Vagina (tissue), 2 donors: Measurements from ENCODE around the gene PTCH2. TPM values are rescaled to one million over a fixed set of nuclear protein-coding genes. Genes with fewer than 3 reads are reported as not detected.

Experiments
- DNase-seq, 2 donors: peaks; one replicate each; pipeline ENCODE4 v3.0.0-alpha.2; 2017; ENCODE audit errors: extremely low spot score in 2 of 2
- H3K27ac ChIP-seq: fragments of 200-600 bp; sonication (generic); one replicate; pipeline ENCODE4 v1.5.1; 2019
- H3K27me3 ChIP-seq: fragments of 200-600 bp; sonication (generic); one replicate; pipeline ENCODE4 v1.5.1; 2019
- H3K36me3 ChIP-seq, 2 donors: fragments of 200-600 bp; sonication (generic); one replicate each; pipeline ENCODE4 v1.5.1; 2017 to 2019
- H3K4me1 ChIP-seq: fragments of 200-600 bp; sonication (generic); one replicate; pipeline ENCODE4 v1.5.1; 2019
- H3K4me3 ChIP-seq, 2 donors: fragments of 200-600 bp; sonication (generic); 1 replicate in 1 of 2; 2 replicates in 1 of 2; pipeline ENCODE4 v1.5.1; 2016 to 2019
- H3K9me3 ChIP-seq: fragments of 200-600 bp; sonication (generic); one replicate; pipeline ENCODE4 v1.5.1; 2019
- POLR2A ChIP-seq, 2 donors: fragments of 450-650 bp; IDR thresholded peaks; one replicate each; pipeline ENCODE4 v1.6.1; 2017; ENCODE audit warnings: antibody characterized with exemption in 2 of 2, mild to moderate bottlenecking in 2 of 2, moderate library complexity in 2 of 2
- POLR2AphosphoS5 ChIP-seq, 2 donors: sonication (generic); formaldehyde crosslinking; IDR thresholded peaks; one replicate each; pipeline ENCODE4 v1.9.0; 2017; ENCODE audit warnings: antibody characterized with exemption in 2 of 2, mild to moderate bottlenecking in 2 of 2, low read depth in 1 of 2; ENCODE audit not compliant: insufficient read depth in 1 of 2
- intact Hi-C: fragments of 100-400 bp; cut with DNase I; formaldehyde crosslinking; loops from one replicate; pipeline ENCODE4 v1.15.1; 2023
- total RNA-seq: library from RNA; depleted of rRNA; stranded (reverse); fragments of >200 nt; gene quantifications from one replicate; pipeline ENCODE4 v1.2.3, GENCODE V29; 2016
- TF ChIP-seq, protein P1 (sequence below), 3 experiments: fragments of 450-650 bp in 2 of 3; fragments of 200-600 bp in 1 of 3; sonication (generic) in 1 of 3; IDR thresholded peaks; one replicate each; pipeline ENCODE4 v1.5.1; 2017 to 2019; ENCODE audit warnings: antibody characterized with exemption in 3 of 3, mild to moderate bottlenecking in 2 of 3, moderate library complexity in 2 of 3

PTCH2 gene
- total RNA-seq, 1 donor from 2014 or later = 0.98 TPM

GRCh38 chr1:44853201-44853600, 10.1 kb upstream of the PTCH2 start:
- TF ChIP-seq, protein P1, sequence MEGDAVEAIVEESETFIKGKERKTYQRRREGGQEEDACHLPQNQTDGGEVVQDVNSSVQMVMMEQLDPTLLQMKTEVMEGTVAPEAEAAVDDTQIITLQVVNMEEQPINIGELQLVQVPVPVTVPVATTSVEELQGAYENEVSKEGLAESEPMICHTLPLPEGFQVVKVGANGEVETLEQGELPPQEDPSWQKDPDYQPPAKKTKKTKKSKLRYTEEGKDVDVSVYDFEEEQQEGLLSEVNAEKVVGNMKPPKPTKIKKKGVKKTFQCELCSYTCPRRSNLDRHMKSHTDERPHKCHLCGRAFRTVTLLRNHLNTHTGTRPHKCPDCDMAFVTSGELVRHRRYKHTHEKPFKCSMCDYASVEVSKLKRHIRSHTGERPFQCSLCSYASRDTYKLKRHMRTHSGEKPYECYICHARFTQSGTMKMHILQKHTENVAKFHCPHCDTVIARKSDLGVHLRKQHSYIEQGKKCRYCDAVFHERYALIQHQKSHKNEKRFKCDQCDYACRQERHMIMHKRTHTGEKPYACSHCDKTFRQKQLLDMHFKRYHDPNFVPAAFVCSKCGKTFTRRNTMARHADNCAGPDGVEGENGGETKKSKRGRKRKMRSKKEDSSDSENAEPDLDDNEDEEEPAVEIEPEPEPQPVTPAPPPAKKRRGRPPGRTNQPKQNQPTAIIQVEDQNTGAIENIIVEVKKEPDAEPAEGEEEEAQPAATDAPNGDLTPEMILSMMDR (IDR thresholded peaks at IDR 0.05) = no peak
- TF ChIP-seq POLR2A (IDR thresholded peaks at IDR 0.05) (no peak), POLR2AphosphoS5 (IDR thresholded peaks at IDR 0.05; ENCODE audit: insufficient read depth in 1 of 2, low read depth in 1 of 2) (no peak)
- intact Hi-C loops = no loop called here

DNA sequence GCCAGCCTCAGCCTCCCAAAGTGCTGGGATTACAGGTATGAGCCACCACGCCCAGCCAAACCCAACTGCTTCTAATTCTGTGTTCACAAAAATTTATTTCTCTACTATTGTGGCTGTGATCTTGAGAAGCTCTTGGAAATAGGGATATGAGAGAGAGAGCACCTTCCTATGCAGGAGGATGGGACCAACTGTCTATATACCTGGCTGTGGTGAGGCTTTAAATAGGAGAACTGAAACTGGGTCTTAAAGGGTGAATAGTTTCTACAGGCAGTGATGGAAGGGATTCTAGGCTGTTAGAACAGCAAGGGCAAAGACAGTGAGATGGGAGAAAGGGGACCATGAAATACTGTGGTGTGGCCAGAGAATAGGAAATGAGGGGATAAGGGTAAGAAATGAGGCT, 8.3 kb upstream of the PTCH2 start:
- no peak overlapping the region for H3K4me3 ChIP-seq
- no peaks in the 10 kb centered on the region for H3K36me3 ChIP-seq
- TF ChIP-seq, protein P1 (IDR thresholded peaks at IDR 0.05) = no peak
- TF ChIP-seq POLR2AphosphoS5 (IDR thresholded peaks at IDR 0.05; ENCODE audit: insufficient read depth in 1 of 2, low read depth in 1 of 2) (no peak), POLR2A (IDR thresholded peaks at IDR 0.05) (no peak)
- H3K4me1 ChIP-seq = no peaks in the 10 kb centered on the region
- no peaks in the 10 kb centered on the region for H3K27me3 ChIP-seq
- H3K27ac ChIP-seq = no peak overlapping the region
- intact Hi-C loops = no loop called here
- DNase-seq = no peak
- H3K9me3 ChIP-seq = no peaks in the 10 kb centered on the region

More at GRCh38 chr1:44853201-44853600, 10.1 kb upstream of the PTCH2 start:
- DNase-seq = no peak
- no peaks in the 10 kb centered on the region for H3K4me1 ChIP-seq
- H3K27me3 ChIP-seq = no peaks in the 10 kb centered on the region
- H3K9me3 ChIP-seq = no peaks in the 10 kb centered on the region
- H3K4me3 ChIP-seq = no peak overlapping the region
- no peak overlapping the region for H3K27ac ChIP-seq
- no peaks in the 10 kb centered on the region for H3K36me3 ChIP-seq

DNA sequence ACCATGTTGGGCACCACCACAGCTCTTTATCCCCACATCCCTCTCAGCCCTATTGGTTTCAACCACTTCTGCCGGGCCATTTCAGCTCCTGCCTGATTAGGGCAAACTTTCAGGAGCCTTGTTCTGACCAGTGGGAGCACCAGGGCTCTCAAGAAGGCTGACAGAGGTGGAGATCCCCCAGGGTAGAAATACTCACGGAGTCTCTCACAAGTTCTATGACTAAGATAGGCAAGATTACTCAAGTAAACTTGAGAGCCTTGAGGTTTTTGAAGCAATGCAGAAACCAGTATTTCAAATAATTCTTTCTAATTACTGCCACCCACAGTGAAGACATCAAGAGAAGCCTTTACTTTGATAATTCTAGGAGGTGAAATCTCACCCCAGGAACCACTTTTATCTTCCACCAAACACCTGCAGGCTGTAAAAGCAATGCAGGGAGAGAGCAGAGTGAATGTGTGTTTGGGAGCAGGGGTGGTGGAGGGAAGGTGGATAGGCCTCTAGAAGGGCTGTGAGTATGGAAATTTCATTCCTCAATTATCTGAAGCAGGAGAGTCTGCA, 6.6 kb upstream of the PTCH2 start:
- H3K4me1 ChIP-seq = no peaks in the 10 kb centered on the region
- H3K36me3 ChIP-seq = no peaks in the 10 kb centered on the region
- no peak for DNase-seq
- H3K4me3 ChIP-seq = no peak overlapping the region
- H3K27me3 ChIP-seq = no peaks in the 10 kb centered on the region
- intact Hi-C loops = no loop called here
- no peak overlapping the region for H3K27ac ChIP-seq
- H3K9me3 ChIP-seq = no peaks in the 10 kb centered on the region
- TF ChIP-seq, protein P1 (IDR thresholded peaks at IDR 0.05) = no peak
- TF ChIP-seq POLR2A (IDR thresholded peaks at IDR 0.05) (no peak), POLR2AphosphoS5 (IDR thresholded peaks at IDR 0.05; ENCODE audit: insufficient read depth in 1 of 2, low read depth in 1 of 2) (no peak)

- Histone ChIP-seq H3K27ac (no peak overlapping the region), H3K36me3 (no peaks in the 10 kb centered on the region), H3K4me1 (no peaks in the 10 kb centered on the region), H3K27me3 (no peaks in the 10 kb centered on the region), H3K4me3 (no peak overlapping the region), H3K9me3 (no peaks in the 10 kb centered on the region)
- intact Hi-C loops = no loop called here
- DNase-seq = no peak
- TF ChIP-seq POLR2AphosphoS5 (IDR thresholded peaks at IDR 0.05; ENCODE audit: insufficient read depth in 1 of 2, low read depth in 1 of 2) (no peak), POLR2A (IDR thresholded peaks at IDR 0.05) (no peak)
- TF ChIP-seq, protein P1 (IDR thresholded peaks at IDR 0.05) = no peak
Observed at GRCh38 chr1:44848456-44849181, 5.6 kb upstream of the PTCH2 start.

DNA sequence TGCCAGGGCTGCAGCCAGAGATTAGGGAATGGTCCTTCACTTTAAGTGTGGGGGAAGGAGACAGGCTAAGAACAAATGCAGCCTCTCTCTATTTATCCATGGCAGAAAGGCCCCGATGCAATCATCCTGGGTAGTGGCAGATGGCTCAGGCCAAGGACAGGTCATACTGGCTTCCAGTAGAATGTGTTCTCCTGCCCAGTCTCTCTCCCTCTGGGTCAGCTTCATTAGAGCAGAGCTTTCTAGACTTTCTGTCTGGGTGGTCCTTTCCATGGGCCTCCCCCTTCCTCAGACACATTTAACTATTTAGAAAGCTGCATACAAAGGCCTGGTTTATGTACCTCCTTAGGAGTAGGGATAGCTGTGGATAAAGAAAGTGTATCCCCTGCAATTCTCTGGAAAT, 4.8 kb upstream of the PTCH2 start:
- H3K9me3 ChIP-seq = no peaks in the 10 kb centered on the region
- TF ChIP-seq, protein P1 (IDR thresholded peaks at IDR 0.05) = no peak
- no peak for TF ChIP-seq POLR2AphosphoS5 (IDR thresholded peaks at IDR 0.05; ENCODE audit: insufficient read depth in 1 of 2, low read depth in 1 of 2)
- no peak for TF ChIP-seq POLR2A (IDR thresholded peaks at IDR 0.05)
- intact Hi-C loops = no loop called here
- DNase-seq = no peak
- H3K36me3 ChIP-seq = no peaks in the 10 kb centered on the region
- H3K27me3 ChIP-seq = no peaks in the 10 kb centered on the region
- peaks cover 1% of the 10 kb centered on the region for H3K4me1 ChIP-seq
- H3K4me3 ChIP-seq = no peak overlapping the region
- no peak overlapping the region for H3K27ac ChIP-seq
